ENCODE data around the gene SLC26A11.
A peak's percentile ranks its signal among the peaks of the same experiment; 100 is the strongest.

The SLC26A11 gene

GRCh38 chr17:80264205-80265075 is 44.2 kb downstream of the SLC26A11 start:
- peaks cover 11% of the 10 kb centered on the region for H3K4me1 ChIP-seq (ENCODE audit: insufficient read depth, poor library complexity, severe bottlenecking)
- TF ChIP-seq CTCF (IDR thresholded peaks at IDR 0.05; ENCODE audit: poor library complexity, severe bottlenecking), result no peak
- no peak overlapping the region for H3K4me3 ChIP-seq (ENCODE audit: severe bottlenecking)
- H3K27me3 ChIP-seq (ENCODE audit: insufficient read depth, poor library complexity, severe bottlenecking), result no peaks in the 10 kb centered on the region
- ATAC-seq (ENCODE audit: low read depth) (no peak), DNase-seq (ENCODE audit: low spot score) (no peak)
- peaks cover 36% of the 10 kb centered on the region for H3K36me3 ChIP-seq (ENCODE audit: low read depth)
- H3K9me3 ChIP-seq (ENCODE audit: severe bottlenecking), result no peaks in the 10 kb centered on the region
- peak overlapping the region; percentile 92 for H3K27ac ChIP-seq (ENCODE audit: poor library complexity, severe bottlenecking)

GRCh38 chr17:80265205-80266068 is 45.2 kb downstream of the SLC26A11 start:
- Histone ChIP-seq H3K27ac (ENCODE audit: poor library complexity, severe bottlenecking) (no peak overlapping the region), H3K27me3 (ENCODE audit: insufficient read depth, poor library complexity, severe bottlenecking) (no peaks in the 10 kb centered on the region), H3K9me3 (ENCODE audit: severe bottlenecking) (no peaks in the 10 kb centered on the region), H3K36me3 (ENCODE audit: low read depth) (peaks cover 40% of the 10 kb centered on the region), H3K4me3 (ENCODE audit: severe bottlenecking) (no peak overlapping the region), H3K4me1 (ENCODE audit: insufficient read depth, poor library complexity, severe bottlenecking) (peaks cover 11% of the 10 kb centered on the region)
- no peak for TF ChIP-seq CTCF (IDR thresholded peaks at IDR 0.05; ENCODE audit: poor library complexity, severe bottlenecking)
- no peak for DNase-seq (ENCODE audit: low spot score)
- ATAC-seq (ENCODE audit: low read depth), result no peak

- H3K4me1 ChIP-seq (ENCODE audit: insufficient read depth, poor library complexity, severe bottlenecking), result peaks cover 7% of the 10 kb centered on the region
- H3K9me3 ChIP-seq (ENCODE audit: severe bottlenecking), result no peaks in the 10 kb centered on the region
- ATAC-seq (ENCODE audit: low read depth) (no peak), DNase-seq (ENCODE audit: low spot score) (no peak)
- no peak for TF ChIP-seq CTCF (IDR thresholded peaks at IDR 0.05; ENCODE audit: poor library complexity, severe bottlenecking)
- no peak overlapping the region for H3K27ac ChIP-seq (ENCODE audit: poor library complexity, severe bottlenecking)
- no peak overlapping the region for H3K4me3 ChIP-seq (ENCODE audit: severe bottlenecking)
- H3K27me3 ChIP-seq (ENCODE audit: insufficient read depth, poor library complexity, severe bottlenecking), result no peaks in the 10 kb centered on the region
- peaks cover 44% of the 10 kb centered on the region for H3K36me3 ChIP-seq (ENCODE audit: low read depth)
These were observed 47.2 kb downstream of the SLC26A11 start for GRCh38 chr17:80267391-80267790.

GRCh38 chr17:80268427-80268826 is 48.2 kb downstream of the SLC26A11 start:
- no peak overlapping the region for H3K27ac ChIP-seq (ENCODE audit: poor library complexity, severe bottlenecking)
- H3K9me3 ChIP-seq (ENCODE audit: severe bottlenecking), result no peaks in the 10 kb centered on the region
- no peak for TF ChIP-seq CTCF (IDR thresholded peaks at IDR 0.05; ENCODE audit: poor library complexity, severe bottlenecking)
- no peak for DNase-seq (ENCODE audit: low spot score)
- H3K36me3 ChIP-seq (ENCODE audit: low read depth), result peaks cover 44% of the 10 kb centered on the region
- no peaks in the 10 kb centered on the region for H3K27me3 ChIP-seq (ENCODE audit: insufficient read depth, poor library complexity, severe bottlenecking)
- no peak for ATAC-seq (ENCODE audit: low read depth)
- no peaks in the 10 kb centered on the region for H3K4me1 ChIP-seq (ENCODE audit: insufficient read depth, poor library complexity, severe bottlenecking)
- no peak overlapping the region for H3K4me3 ChIP-seq (ENCODE audit: severe bottlenecking)

Data from RWPE2 (cell line).